ENCODE measurements around the gene SLC17A1. TPM values are rescaled to one million over a fixed set of nuclear protein-coding genes. Genes with fewer than 3 reads are reported as not detected.
A peak's percentile ranks its signal among the peaks of the same experiment; 100 is the strongest.

SLC17A1 gene
- total RNA-seq, 1 experiment from 2014 or later = not detected

GRCh38 chr6:25788305-25788922, 43.4 kb downstream of the SLC17A1 start:
- in situ Hi-C loops (cut with HindIII; ENCODE audit: low pct_unique_long_range_greater_than_20kb, low sequenced_read_pairs) = loop anchor here (10.0 kb wide), 1 partner anchor 84 kb away; no protein-coding TSS in a partner anchor
- no TSS peak for BruUV-seq (replicated peaks)
- Histone ChIP-seq H3K27me3 (ENCODE audit: control insufficient read depth, insufficient read depth, low read length) (no peaks in the 10 kb centered on the region), H3K36me3 (ENCODE audit: control insufficient read depth, insufficient read depth, low read length) (no peaks in the 10 kb centered on the region), H3K4me1 (ENCODE audit: control insufficient read depth, insufficient read depth, low read length) (no peaks in the 10 kb centered on the region), H3K27ac (ENCODE audit: low read length) (no peak overlapping the region), H3K9me3 (ENCODE audit: control insufficient read depth, insufficient read depth, low read depth, low read length) (no peaks in the 10 kb centered on the region), H3K4me3 (ENCODE audit: low read depth in 2 of 2, low read length in 2 of 2) (no peak overlapping the region)
- TF ChIP-seq SIN3A (IDR thresholded peaks at IDR 0.05; ENCODE audit: borderline replicate concordance, insufficient read depth, low read depth, low read length) (no peak), CTCF (IDR thresholded peaks at IDR 0.05) (peak; percentile 69)
- ATAC-seq = peak; percentile 79
- ChIA-PET CTCF (interaction anchor here (1.1 kb wide), 1 partner anchor 216 kb away, joined by 3 read pairs; no protein-coding TSS in a partner anchor), POLR2A (interaction anchor here (0.6 kb wide), 1 partner anchor 13 kb away, joined by 5 read pairs; no protein-coding TSS in a partner anchor)
- intact Hi-C loops (cut with micrococcal nuclease; ENCODE audit: unreplicated experiment) = loop anchor here (2.0 to 10.0 kb wide), 2 partner anchors 158 to 216 kb away; no protein-coding TSS in a partner anchor
- peak; percentile 28 for DNase-seq (ENCODE audit: low read depth, low spot score)

GRCh38 chr6:25787428-25787827, 44.4 kb downstream of the SLC17A1 start:
- no peak overlapping the region for H3K4me3 ChIP-seq (ENCODE audit: low read depth in 2 of 2, low read length in 2 of 2)
- no peaks in the 10 kb centered on the region; the same call in 1 of the 2 replicates for H3K27me3 ChIP-seq (ENCODE audit: control insufficient read depth, insufficient read depth, low read length)
- ATAC-seq = no peak
- in situ Hi-C loops (cut with HindIII; ENCODE audit: low pct_unique_long_range_greater_than_20kb, low sequenced_read_pairs) (loop anchor here (10.0 kb wide), 1 partner anchor 83 kb away; no protein-coding TSS in a partner anchor), intact Hi-C loops (cut with micrococcal nuclease; ENCODE audit: unreplicated experiment) (loop anchor here (10.0 kb wide), 1 partner anchor 217 kb away; no protein-coding TSS in a partner anchor)
- ChIA-PET CTCF (interaction anchor here (0.7 kb wide), 1 partner anchor 610 kb away, joined by 3 read pairs; no protein-coding TSS in a partner anchor), POLR2A (interaction anchor here (0.5 kb wide), 1 partner anchor 60 kb away, joined by 4 read pairs; no protein-coding TSS in a partner anchor)
- no peak overlapping the region for H3K27ac ChIP-seq (ENCODE audit: low read length)
- H3K36me3 ChIP-seq (ENCODE audit: control insufficient read depth, insufficient read depth, low read length) = no peaks in the 10 kb centered on the region
- TF ChIP-seq CTCF (IDR thresholded peaks at IDR 0.05) = no peak
- TF ChIP-seq REST (IDR thresholded peaks at IDR 0.05; ENCODE audit: insufficient read depth in 1 of 2, low read depth in 2 of 2, low read length in 1 of 2) = no peak
- TF ChIP-seq SIN3A (IDR thresholded peaks at IDR 0.05; ENCODE audit: borderline replicate concordance, insufficient read depth, low read depth, low read length) = no peak
- no peak for TF ChIP-seq POLR2AphosphoS5 (IDR thresholded peaks at IDR 0.05; ENCODE audit: low read depth, low read length)
- TF ChIP-seq TCF7L2 (IDR thresholded peaks at IDR 0.05; ENCODE audit: low read depth, low read length) = no peak
- no peak for DNase-seq (ENCODE audit: low read depth, low spot score)
- no TSS peak for BruUV-seq (replicated peaks)
- no peaks in the 10 kb centered on the region for H3K9me3 ChIP-seq (ENCODE audit: control insufficient read depth, insufficient read depth, low read depth, low read length)
- no peaks in the 10 kb centered on the region for H3K4me1 ChIP-seq (ENCODE audit: control insufficient read depth, insufficient read depth, low read length)

Data from Panc1 (cell line).